HG03521 (cell line): ENCODE results near the gene ACE2.

Source experiments
- ATAC-seq: cut with Tn5 transposase; IDR thresholded peaks from one replicate; pipeline ENCODE4 v1.9.1; 2021; ENCODE audit warnings: mild to moderate bottlenecking, moderate library complexity; ENCODE audit not compliant: unreplicated experiment

The ACE2 gene

GRCh38 chrX:15512401-15512965 is 88.3 kb downstream of the ACE2 start:
- ATAC-seq = no peak

GRCh38 chrX:15511563-15511962 is 89.2 kb downstream of the ACE2 start:
- ATAC-seq = no peak
